HepG2 (cell line): ENCODE results near the gene VGF. TPM values are rescaled to one million over a fixed set of nuclear protein-coding genes. Genes with fewer than 3 reads are reported as not detected.

Experiments
- ADNP ChIP-seq: sonication (generic); formaldehyde crosslinking; IDR thresholded peaks from 2 replicates; pipeline ENCODE4 v1.4.0; 2020; ENCODE audit warnings: missing genetic modification reagents
- CEBPB ChIP-seq: IDR thresholded peaks from 2 replicates; pipeline ENCODE4 v1.6.1; 2011; ENCODE audit warnings: low read depth, low read length, improper control_type of control experiment, borderline replicate concordance
- FOXM1 ChIP-seq: sonication (generic); formaldehyde crosslinking; IDR thresholded peaks from 2 replicates; pipeline ENCODE4 v1.5.0; 2020; ENCODE audit warnings: missing genetic modification reagents
- HNF4A ChIP-seq: sonication (generic); formaldehyde crosslinking; IDR thresholded peaks from 2 replicates; pipeline ENCODE4 v1.4.0; 2020; ENCODE audit warnings: missing genetic modification reagents
- KDM5A ChIP-seq: fragments of 200-600 bp; sonication (generic); IDR thresholded peaks from 2 replicates; pipeline ENCODE4 v1.7.0; 2018; ENCODE audit warnings: antibody characterized with exemption, mild to moderate bottlenecking, low read length, borderline replicate concordance
- THAP8 ChIP-seq: sonication (generic); formaldehyde crosslinking; IDR thresholded peaks from 2 replicates; pipeline ENCODE4 v1.5.1; 2020; ENCODE audit warnings: missing genetic modification reagents, mild to moderate bottlenecking, borderline replicate concordance
- ZBED4 ChIP-seq: sonication (generic); formaldehyde crosslinking; IDR thresholded peaks from 2 replicates; pipeline ENCODE4 v1.4.0; 2020; ENCODE audit warnings: missing genetic modification reagents, borderline replicate concordance
- polyA plus RNA-seq, 8 experiments: library from polyadenylated mRNA; depleted of rRNA in 3 of 8; stranded (reverse) in 7 of 8; unstranded in 1 of 8; fragments of >200 nt; fragmentation: Illumina TruSeq in 4 of 8; extraction: Trizol in 4 of 8; gene quantifications; 2 replicates each; pipeline versions ENCODE4 v1.2.1 to v1.2.3, GENCODE V29; 2011 to 2016; ENCODE audit warnings: low read depth in 4 of 8, missing spikeins in 1 of 8, mixed read lengths in 1 of 8; ENCODE audit not compliant: insufficient read depth in 1 of 8
- total RNA-seq, 5 experiments: library from RNA; depleted of rRNA; stranded (reverse); fragments of >200 nt; fragmentation: Illumina TruSeq; extraction: Trizol; gene quantifications; 2 replicates each; pipeline ENCODE4 v1.2.3, GENCODE V29; 2016; ENCODE audit warnings: low read depth in 1 of 5
- TF ChIP-seq, protein P1 (sequence below), 2 experiments: fragments of 450-650 bp in 1 of 2; sonication (generic) in 1 of 2; formaldehyde crosslinking in 1 of 2; IDR thresholded peaks; 2 replicates each; pipeline versions ENCODE4 v1.6.1 to v1.8.0; 2016 to 2022; ENCODE audit warnings: antibody characterized with exemption in 1 of 2, mild to moderate bottlenecking in 1 of 2, missing genetic modification reagents in 1 of 2
- TF ChIP-seq, protein P2 (sequence below): sonication (generic); formaldehyde crosslinking; IDR thresholded peaks from 2 replicates; pipeline ENCODE4 v1.8.0; 2022; ENCODE audit warnings: missing genetic modification reagents, mild to moderate bottlenecking, inconsistent platforms, borderline replicate concordance
- TF ChIP-seq, protein P3 (sequence below): sonication (generic); formaldehyde crosslinking; IDR thresholded peaks from 2 replicates; pipeline ENCODE4 v1.8.0; 2022; ENCODE audit warnings: mild to moderate bottlenecking, missing genetic modification reagents, borderline replicate concordance

VGF gene
- total and polyA plus RNA-seq, 2 of the 13 experiments (the other 11 are each of a cell fraction or from before 2014, with no cell fraction given), result 0.12 to 0.46 TPM

DNA sequence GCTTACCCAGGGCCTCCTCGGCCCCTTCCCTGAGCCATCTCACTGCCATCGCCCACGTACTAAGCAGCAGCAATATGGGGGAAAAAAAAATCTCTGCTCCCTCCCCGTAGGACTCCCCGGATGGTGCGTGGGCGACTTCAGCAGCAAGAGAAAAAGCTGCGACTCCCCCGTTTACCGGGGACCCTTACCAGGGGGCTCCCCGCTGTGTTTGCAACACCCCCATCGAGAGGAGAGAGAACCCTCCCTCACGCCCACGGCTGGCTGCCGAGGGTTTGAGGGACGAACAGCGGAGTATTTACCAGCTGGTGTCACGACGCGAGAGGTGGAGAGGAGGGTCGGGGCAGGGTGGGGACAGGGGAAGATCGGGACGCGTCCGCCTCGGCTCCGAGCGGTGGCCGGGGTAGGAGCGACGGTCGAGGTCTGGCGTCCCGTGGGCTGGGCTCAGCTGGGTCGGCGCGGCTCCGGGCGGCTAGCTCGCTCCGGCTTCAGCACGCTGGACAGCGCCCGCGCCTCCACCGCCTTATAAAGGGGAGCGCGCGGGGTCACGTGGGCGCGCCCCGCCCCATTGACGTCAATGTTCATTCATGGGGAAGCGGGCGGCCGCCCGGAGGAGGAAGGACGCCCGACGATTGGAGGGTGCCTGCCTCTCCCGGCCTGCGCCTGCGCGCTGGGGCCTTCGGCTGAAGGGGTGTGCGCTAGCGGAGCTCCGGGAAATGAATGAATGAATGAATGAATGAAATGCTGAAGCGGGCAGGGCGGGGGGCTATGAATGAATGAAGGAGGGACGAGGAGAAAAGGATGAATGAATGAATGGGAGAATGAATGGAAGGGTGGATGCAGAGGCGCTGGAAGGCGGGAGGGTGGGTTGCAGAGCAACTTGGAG lies at the start of gene VGF (continued):
- TF ChIP-seq, protein P1, sequence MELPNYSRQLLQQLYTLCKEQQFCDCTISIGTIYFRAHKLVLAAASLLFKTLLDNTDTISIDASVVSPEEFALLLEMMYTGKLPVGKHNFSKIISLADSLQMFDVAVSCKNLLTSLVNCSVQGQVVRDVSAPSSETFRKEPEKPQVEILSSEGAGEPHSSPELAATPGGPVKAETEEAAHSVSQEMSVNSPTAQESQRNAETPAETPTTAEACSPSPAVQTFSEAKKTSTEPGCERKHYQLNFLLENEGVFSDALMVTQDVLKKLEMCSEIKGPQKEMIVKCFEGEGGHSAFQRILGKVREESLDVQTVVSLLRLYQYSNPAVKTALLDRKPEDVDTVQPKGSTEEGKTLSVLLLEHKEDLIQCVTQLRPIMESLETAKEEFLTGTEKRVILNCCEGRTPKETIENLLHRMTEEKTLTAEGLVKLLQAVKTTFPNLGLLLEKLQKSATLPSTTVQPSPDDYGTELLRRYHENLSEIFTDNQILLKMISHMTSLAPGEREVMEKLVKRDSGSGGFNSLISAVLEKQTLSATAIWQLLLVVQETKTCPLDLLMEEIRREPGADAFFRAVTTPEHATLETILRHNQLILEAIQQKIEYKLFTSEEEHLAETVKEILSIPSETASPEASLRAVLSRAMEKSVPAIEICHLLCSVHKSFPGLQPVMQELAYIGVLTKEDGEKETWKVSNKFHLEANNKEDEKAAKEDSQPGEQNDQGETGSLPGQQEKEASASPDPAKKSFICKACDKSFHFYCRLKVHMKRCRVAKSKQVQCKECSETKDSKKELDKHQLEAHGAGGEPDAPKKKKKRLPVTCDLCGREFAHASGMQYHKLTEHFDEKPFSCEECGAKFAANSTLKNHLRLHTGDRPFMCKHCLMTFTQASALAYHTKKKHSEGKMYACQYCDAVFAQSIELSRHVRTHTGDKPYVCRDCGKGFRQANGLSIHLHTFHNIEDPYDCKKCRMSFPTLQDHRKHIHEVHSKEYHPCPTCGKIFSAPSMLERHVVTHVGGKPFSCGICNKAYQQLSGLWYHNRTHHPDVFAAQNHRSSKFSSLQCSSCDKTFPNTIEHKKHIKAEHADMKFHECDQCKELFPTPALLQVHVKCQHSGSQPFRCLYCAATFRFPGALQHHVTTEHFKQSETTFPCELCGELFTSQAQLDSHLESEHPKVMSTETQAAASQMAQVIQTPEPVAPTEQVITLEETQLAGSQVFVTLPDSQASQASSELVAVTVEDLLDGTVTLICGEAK (IDR thresholded peaks at IDR 0.05), result no peak
- TF ChIP-seq, protein P1 (CRISPR knock-in tag; IDR thresholded peaks at IDR 0.05), result peak; percentile 89
- TF ChIP-seq FOXM1 (CRISPR knock-in tag) (peak; percentile 94), THAP8 (CRISPR knock-in tag) (0 out of 2 replicates have a peak, but pooled peaks have one; percentile 35), ADNP (CRISPR knock-in tag) (0 out of 2 replicates have a peak, but pooled peaks have one; percentile 56), KDM5A (no peak), ZBED4 (CRISPR knock-in tag) (peak; percentile 98), HNF4A (CRISPR knock-in tag) (no peak), CEBPB (no peak)
- TF ChIP-seq, protein P2, sequence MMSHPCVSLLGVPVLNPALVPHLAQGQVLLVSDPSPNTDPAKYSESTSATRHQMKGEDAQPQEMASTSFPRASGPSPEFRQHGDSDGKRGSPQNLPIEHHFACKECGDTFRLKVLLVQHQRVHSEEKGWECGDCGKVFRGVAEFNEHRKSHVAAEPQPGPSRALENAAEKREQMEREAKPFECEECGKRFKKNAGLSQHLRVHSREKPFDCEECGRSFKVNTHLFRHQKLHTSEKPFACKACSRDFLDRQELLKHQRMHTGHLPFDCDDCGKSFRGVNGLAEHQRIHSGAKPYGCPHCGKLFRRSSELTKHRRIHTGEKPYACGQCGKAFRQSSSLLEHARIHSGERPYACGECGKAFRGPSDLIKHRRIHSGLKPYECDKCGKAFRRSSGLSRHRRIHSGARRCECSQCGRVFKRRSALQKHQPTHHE, result peak; percentile 99
- TF ChIP-seq, protein P3, sequence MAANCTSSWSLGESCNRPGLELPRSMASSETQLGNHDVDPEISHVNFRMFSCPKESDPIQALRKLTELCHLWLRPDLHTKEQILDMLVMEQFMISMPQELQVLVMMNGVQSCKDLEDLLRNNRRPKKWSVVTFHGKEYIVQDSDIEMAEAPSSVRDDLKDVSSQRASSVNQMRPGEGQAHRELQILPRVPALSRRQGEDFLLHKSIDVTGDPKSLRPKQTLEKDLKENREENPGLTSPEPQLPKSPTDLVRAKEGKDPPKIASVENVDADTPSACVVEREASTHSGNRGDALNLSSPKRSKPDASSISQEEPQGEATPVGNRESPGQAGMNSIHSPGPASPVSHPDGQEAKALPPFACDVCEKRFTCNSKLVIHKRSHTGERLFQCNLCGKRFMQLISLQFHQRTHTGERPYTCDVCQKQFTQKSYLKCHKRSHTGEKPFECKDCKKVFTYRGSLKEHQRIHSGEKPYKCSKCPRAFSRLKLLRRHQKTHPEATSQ, result peak; percentile 91
